Activated CD4-positive, alpha-beta T cell treated with anti-CD3 and anti-CD28 coated beads, Interleukin-2, Interleukin-4, amounts not matched to agents 100 ng/mL and 50 ng/mL, durations not matched to agents 16 hours and 8 hours (primary cell): ENCODE data around the gene TRDN.
"Not testable (repeated sequence)": the region's sequence is repeated elsewhere in the genome, so short reads cannot be mapped to it uniquely, and the experiment has no call there.

Source experiments
- DNase-seq: peaks from one replicate; pipeline ENCODE4 v3.0.0-alpha.2; 2020; ENCODE audit warnings: low spot score

TRDN gene

DNA sequence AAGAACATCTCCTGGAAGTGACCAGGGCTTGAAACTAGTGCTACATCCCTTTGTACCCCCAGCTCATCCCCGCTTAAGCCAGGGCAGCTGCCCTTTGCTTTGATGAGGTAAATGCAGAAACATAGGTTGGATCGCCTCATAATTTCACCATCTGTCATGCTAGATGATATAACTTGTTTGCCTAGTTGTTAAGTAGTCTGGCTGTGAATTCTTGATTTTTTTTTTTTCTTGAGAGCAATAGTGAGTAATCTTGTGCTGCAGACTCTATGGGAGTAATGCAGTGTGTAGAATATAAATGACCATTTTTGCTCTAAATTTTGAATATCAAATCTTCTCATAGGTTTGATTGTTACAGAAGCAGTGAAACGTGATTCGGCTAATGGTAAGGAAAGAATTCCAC, 4.1 kb downstream of the TRDN start:
- DNase-seq: no peak

DNA sequence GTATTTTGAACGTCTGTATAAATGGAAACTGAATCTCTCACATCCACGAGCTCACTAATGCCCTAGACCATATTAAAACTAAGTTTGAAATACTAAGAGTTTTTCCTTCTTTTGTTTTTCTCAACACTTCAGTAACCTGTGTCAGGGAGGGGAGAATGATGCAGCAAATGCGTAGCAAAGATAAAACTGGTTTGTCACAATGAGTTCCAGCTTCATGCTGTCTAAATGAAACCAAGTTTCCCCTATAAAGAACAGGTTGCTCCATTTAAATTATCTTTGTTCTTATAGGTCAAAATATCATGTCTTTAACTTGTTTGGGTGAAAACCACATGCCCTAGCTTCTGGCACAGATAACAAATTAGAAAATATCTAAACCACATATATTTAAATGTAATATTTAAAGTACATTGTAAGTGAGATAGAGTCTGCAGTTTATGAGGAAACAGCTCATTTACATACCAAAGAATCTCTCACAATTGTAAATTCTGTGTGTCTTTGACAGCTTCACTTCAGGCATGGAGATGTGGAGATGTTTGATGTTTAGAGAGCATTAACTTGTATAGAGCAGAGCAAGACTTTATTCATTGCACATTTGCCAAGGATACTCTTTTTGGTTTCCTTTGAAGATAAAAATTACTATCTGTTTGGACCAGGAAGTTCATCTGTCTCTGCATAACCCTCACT, 7.3 kb downstream of the TRDN start:
- no peak for DNase-seq

DNA sequence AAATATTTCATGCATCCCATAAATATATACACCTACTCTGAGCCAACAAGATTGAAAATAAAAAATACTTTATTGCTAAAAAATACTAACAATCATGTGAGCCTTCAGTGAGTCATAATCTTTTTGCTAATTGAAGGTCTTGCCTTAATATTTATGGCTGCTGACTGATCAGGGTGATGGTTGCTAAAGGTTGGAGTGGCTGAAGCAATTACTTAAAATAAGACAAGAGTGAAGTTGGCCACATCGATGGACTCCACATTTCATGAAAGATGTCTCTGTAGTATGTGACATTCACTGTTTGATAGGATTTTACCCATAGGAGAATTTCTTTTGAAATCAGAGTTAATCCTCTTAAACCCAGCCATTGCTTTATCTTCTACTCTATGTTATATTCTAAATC, 11.1 kb downstream of the TRDN start:
- DNase-seq: no peak

DNA sequence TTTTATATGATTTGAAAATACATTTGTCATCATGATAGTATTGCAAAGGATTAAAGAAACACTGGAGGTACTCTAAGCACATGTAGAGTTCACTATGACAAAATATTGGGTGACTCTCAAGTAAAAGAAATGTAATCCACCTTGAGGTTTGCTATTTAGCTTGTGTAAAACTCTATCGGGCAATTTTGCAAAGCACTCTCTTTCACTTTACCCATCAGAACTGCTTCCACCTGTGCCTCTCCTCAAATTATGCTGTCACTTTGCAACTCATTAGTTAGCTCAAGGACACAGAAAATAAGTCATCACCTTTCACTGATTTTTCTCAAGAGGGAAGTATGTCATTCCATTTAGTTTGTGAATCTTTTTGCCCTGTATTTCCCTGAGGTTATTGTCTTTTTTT, 14.0 kb downstream of the TRDN start:
- DNase-seq: no peak

DNA sequence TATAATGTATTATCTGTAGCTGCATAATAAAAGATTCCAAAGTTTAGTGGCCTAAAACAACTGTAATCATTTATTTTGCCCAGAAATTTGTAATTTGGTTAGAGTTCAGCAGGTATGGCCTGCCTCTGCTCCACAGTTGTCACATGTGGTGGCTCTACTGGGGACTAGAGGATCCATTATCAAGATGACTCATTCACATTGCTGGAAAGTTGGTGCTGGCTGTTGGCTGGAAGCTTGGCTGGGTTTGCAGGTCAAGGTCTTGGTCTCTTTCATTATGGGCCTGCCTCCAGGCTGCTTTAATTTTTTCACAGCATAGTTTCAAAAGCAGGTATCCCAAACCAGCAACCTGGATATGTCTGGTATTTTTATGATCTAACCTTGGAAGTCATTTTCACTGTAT, 17.6 kb downstream of the TRDN start:
- DNase-seq: no peak

DNA sequence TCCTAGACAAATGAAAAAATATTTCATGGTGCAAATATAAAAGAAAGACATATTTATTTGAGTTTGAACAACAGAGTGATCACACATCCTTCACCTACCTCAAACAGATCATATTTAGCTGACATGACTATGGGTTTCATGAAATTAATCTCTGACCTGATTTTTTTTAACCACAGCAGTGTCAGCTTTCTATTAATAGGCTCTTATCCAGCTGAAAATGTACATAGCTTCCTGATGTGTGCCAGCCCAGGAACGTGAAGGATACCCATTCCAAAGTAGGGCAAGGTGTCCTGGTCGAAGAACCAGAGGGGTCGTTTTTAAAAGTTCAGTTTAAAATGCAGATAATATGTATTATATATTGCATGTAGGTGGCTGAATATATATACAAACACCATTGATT, 19.8 kb downstream of the TRDN start:
- no peak for DNase-seq

DNA sequence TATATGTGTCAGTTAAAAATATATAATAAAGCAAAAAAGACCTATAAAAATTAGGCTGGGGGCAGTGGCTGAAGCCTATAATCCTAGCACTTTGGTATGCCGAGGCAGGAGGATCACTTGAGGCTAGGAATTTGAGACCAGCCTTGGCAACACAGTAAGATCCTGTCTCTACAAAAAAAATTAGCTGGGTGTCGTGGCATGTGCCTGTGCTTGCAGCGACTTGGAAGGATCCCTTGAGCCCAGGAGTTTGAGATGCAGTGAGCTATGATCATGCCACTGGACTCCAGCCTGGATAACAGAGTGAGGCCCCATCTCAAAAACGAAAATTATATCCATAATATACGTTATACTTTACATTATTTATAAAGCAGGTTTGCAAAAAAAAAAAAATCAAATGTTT, 20.7 kb downstream of the TRDN start:
- no peak for DNase-seq

DNA sequence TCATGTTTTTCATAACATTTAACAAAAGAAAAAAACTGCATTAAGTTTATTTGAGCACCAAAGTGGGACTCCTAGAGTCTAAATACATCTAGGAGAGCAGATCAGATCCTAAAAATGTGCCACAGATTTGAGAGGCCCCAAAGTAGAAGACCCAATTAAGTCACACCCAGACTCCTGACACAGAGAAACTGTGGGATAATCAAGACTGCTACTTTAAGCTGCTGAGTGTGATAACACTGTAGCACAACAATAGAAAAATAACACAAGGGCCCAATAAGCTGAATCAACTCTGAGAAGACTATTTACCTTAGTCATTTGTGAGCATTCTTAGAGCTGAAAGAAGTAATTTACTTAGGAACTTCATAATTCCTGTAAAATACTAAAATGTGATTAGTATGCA, 26.0 kb downstream of the TRDN start:
- DNase-seq: no peak

DNA sequence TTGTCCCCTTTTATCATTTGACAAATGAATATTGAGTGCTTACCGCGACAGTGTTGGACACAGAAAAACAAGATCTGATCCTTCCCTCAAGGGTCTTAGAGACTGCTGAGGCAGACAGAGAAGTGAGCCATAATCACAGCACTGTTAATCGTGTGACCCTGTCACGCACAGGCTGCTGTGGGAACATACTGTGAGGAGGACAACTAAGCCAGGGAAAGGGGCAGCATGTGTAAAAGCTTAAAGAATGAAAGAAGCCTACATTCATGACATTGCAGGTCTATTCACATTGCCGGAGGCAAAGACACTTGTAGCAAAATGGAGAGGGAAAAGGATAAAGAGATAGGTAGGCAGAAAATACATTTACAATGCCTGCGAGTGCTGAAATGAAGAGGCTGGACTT, 32.7 kb downstream of the TRDN start:
- DNase-seq: no peak

DNA sequence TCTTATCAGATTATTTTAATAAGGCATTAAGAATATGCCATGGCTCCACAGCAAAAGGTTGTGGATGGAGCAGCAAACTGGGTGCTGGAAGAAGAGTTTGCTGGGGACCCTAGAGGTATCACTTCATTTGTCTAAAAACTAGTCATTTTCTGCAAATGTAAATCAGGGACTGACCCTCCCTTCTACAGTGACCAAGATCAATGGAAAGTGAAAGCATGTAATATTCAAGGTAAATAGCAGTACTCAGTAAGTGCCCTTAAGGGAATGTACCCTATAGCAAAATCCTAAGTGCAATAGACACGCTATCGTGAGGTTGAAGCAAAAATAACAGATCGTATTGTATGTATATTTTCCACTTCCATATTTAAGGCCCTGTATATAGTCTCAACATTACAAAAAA, 38.7 kb downstream of the TRDN start:
- no peak for DNase-seq

DNA sequence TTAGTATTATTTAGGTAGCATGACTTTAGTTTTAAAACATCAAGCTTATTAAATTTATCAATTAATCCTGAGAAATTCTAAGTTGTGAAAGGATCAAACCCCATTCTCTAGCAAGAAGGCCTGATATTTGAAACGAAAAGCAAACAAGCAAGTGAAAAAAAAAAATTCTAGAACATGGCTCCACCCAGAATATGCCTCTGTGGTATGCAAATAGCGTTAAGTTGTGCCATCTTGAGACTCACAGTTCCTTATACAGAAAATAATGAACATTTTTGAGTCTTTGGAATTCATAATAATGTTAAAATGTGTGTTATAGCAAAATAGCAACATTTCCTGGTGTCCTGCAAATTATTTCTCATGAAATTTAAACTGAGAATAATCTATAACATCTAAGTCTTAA, 42.0 kb downstream of the TRDN start:
- no peak for DNase-seq

DNA sequence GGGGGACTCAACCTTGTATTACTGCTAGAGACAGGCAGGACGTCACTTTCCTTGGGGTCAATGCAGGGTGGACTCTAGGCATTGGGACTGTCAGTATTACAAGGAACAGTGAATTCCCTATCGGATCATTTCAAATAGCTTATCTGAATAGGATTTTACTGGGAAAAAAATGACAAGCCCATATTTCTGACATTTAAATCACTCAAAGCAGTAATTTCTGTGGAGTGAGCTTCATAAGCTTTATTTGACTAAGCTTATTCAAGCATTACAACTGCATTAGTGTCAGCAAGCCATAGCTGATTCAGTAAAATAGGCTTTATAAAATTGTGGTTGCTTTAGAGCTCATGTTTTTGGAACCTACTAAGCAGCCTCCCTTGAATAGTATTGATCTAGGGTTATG, 44.3 kb downstream of the TRDN start:
- DNase-seq: no peak

DNA sequence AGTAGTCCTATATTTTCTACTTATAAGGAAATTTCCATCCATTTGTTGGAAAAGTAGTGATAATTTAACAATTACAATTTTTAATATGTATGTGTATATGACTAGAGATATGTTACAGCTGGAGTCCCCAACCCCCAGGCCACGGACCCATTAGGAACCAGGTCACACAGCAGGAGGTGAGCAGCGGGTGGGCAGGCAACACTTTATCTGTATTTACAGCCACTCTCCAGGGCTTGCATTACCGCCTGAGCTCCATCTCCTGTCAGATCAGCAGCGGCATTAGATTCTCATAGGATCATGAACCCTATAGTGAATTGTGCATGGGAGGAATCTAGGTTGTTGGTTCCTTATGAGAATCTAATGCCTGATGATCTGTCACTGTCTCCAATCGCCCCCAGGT, 46.8 kb downstream of the TRDN start:
- no peak for DNase-seq

DNA sequence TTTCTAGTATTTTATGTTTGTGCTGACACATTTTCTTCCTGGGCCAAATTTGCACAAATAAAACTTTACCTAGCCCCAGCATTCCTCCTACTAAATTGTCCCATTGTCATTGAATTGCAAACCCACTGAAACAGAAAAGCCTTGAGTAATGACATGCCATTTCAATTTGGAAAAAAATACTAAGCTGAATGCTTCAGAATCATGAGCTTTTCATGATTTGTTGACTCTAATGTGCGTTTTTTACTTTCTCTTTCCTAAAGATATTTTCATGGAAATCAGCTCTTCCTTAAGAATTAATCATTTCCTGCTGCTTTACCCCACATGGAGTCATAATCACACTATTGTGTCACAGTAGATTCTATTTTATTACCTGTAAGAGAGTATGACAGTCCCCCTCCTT, 47.4 kb downstream of the TRDN start:
- no peak for DNase-seq

DNA sequence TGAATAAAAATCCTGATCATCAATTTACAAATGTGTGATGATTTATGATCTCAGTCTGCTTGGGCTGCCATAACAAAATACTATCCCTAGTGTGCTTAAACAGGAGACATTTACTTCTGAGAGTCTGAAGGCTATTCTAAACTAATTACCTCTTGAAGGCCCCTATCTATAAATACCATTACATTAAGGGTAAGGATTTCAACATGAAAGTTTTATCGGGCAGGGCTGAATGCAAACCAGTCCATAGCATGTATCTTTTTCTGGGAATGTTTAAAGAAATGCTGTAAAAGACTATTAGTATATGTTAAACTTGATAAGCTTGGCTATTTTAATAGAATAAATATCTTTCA, 48.2 kb downstream of the TRDN start:
- no peak for DNase-seq

DNA sequence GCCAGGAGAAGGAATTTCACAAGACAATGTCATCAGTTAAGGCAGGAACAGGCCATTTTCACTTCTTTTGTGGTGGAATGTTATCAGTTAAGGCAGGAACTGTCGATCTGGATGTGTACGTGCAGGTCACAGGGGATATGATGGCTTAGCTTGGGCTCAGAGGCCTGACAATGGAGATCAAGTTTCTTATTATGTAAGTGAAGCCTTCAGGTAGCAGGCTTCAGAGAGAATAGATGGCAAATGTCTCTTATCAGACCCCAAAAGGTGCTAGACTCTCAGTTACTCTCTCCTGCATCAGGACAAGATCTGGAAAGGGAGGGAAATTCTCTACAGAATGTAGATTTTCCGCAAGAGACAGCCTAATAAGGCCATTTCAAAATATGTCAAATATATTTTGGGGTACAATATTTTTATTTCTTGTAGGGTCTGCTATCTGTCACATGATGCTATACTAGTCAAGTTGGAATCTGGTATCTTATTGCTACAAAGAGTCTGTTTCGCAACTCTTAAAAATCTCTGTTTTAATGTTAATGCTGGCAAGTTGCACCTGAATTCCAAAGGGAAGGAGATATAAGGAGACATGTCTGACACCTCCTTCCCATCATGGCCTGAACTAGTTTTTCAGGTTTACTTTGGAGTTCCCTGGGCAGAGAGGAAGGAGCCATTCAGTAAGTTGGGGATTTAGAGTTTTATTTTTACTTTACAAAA, 48.8 kb downstream of the TRDN start:
- DNase-seq: no peak

DNA sequence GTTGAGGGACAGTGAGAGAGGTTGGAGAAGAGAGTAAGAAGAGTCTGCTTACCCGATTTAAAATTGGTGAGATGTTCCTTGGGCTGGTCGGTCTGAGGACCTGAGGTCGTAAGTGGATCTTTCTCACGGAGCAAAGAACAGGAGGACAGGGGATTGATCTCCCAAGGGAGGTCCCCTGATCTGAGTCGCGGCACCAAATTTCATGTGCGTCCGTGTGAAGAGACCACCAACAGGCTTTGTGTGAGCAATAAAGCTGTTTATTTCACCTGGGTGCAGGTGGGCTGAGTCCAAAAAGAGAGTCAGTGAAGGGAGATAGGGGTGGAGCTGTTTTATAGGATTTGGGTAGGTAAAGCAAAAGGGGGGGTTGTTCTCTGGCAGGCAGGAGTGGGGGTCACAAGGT, 49.3 kb downstream of the TRDN start:
- not testable (repeated sequence) for DNase-seq

DNA sequence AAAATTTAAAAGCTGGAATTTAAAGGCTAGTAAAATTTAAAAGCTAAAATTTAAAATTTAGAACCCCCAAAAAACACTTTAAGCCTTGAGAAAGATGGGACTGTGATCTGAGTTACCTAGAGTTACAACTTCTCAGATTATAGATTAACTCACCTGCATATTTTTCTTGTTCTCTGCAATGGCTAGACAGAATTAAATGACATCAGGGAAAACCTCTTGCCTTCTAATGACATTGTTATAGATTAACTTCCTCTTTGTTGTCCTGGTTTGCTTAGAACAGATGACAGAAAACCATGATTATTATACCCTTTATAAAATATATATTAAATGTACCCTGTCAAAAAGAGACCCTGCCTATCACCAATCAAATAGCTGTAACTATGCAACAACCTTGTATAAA, 56.4 kb downstream of the TRDN start:
- no peak for DNase-seq

DNA sequence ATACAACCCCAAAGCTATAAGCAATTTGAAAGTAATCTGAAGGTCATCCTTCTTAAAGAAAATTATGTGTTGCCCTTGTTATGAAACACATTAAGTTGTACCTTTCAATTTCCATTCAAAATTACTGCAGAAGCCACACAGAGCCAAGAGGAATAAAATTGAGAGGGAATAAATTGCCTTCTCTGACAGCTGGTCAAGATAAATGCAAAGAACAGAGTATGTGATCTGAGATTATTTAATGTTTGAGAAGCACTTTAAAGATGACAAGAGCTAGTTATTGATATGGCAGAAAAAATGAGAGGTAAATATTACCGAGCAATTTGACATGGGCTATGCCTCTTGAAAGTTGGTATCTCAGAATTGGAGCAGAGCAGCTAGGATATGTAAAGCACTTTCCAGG, 61.6 kb downstream of the TRDN start:
- no peak for DNase-seq

DNA sequence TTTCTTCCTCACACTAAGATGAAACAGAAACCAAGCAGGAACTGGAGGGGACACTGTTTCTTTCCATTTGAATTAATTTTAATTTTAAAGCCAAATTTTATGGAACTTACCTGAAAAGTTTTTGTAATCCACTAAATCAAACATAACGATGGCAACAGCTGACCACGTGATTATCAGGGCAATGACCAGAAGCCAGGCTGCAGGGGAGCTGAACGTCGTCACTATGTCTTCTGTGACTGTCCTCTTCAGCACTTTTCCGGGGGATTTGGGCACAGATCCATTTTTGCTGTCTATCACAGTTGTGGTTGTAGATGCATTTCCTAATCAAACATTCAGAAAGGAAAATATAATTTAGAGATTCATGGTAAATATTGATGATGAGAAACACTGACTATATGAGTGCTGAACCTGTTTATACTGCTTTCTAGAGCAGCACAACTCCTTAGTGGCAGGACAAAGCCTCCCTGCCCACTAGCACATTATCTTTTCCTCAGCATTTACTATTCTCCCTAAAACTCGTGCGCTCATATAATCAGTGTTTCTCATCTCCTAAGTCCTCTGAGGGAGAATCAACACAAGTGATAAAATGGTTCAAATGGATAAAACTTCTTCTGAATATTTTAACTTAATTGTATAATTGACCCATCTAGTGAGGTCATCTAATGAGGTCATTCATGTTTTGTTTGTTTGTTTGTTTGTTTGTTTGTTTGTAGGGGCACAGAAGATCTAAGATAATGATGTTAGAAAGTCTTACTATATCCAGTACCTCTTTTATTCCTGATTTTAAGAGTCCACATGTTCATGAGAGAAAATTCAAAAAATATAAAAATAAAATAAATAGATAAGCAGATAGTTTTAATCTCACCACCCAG, 65.7 kb downstream of the TRDN start:
- DNase-seq: no peak

DNA sequence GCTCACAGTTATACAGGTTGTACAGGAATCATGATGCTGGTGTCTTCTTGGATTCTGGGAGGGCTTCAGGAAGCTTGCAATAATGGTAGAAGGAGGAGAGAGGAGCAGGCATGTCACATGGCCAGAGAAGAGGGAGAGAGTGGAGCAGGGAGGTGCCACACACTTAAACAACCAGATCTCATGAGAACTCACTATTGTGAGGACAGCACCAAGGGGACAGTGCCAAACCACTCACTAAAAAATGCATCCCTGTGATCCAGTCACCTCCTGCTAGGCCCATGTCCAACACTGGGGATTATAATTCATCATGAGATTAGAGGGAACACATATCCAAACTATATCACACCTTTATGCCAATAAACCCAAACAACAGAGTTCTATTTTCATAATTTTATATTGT, 67.2 kb downstream of the TRDN start:
- DNase-seq: no peak

DNA sequence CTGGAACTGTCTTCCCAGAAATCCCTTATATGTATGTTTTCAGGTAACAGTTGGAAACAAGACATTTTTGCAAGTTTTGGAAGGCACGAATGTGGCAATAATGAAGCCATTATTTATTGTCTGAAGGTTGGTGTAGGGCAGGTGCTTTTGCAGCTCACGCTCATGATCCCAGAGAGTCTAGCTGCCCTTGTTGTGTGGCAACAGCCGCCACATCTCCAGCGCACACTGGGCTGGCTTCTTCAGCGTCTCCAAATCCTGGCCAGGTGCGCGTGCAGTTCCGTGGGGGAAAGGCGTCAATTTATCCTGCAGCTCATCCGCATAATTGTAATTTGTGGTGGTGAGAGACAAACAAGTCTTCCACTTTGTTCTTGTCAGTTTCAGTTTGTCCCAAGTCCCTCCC, 71.2 kb downstream of the TRDN start:
- no peak for DNase-seq

DNA sequence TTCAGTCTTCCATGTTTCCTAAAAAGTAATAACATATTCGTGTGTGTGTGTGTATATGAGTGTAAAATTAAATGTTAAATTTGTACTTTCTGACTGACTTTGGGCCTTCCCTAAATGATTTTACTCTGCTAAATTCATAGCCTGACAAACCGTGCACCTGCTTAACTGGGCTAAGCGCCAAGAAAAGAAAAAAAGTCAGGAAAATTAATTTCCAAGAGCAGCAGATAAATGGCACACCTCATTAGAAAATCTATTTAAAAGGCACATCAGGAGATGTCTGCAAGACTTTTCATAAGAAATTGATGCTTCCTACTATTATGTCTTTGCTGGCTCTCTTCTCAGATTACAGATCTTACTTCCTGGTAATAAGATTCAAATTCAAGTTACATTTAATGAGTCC, 72.4 kb downstream of the TRDN start:
- DNase-seq: no peak
